Muscle layer of colon (tissue), 2 donors: Measurements from ENCODE around the gene TFDP1.

Experiments used
- H3K27ac ChIP-seq: one replicate; pipeline ENCODE4 v1.7.0; 2013; ENCODE audit warnings: low read depth, mild to moderate bottlenecking, low read length, moderate library complexity
- H3K27me3 ChIP-seq, 2 donors: one replicate each; pipeline ENCODE4 v1.7.0; 2013; ENCODE audit warnings: low read length in 2 of 2, mild to moderate bottlenecking in 2 of 2; ENCODE audit not compliant: insufficient read depth in 2 of 2, control insufficient read depth in 1 of 2
- H3K36me3 ChIP-seq: one replicate; pipeline ENCODE4 v1.7.0; 2013; ENCODE audit warnings: mild to moderate bottlenecking, low read length; ENCODE audit not compliant: insufficient read depth
- H3K4me1 ChIP-seq: one replicate; pipeline ENCODE4 v1.7.0; 2013; ENCODE audit warnings: mild to moderate bottlenecking, low read length; ENCODE audit not compliant: insufficient read depth
- H3K4me3 ChIP-seq, 2 donors: one replicate each; pipeline ENCODE4 v1.7.0; 2013; ENCODE audit warnings: low read length in 2 of 2, low read depth in 1 of 2, mild to moderate bottlenecking in 1 of 2, moderate library complexity in 1 of 2
- H3K9ac ChIP-seq: one replicate; pipeline ENCODE4 v1.7.0; 2013; ENCODE audit warnings: low read length
- H3K9me3 ChIP-seq: one replicate; pipeline ENCODE4 v1.7.0; 2013; ENCODE audit warnings: mild to moderate bottlenecking, low read length
- donor health status: abdominal sarcoma.
- donor health status: Adenocarcinoma of cecum.

TFDP1 gene

GRCh38 chr13:113552079-113552478 lies 32.5 kb upstream of the TFDP1 start:
- Histone ChIP-seq H3K4me1 (peaks cover 23% of the 10 kb centered on the region), H3K27me3 (no peaks in the 10 kb centered on the region), H3K36me3 (peaks cover 29% of the 10 kb centered on the region), H3K9ac (no peak overlapping the region), H3K27ac (no peak overlapping the region), H3K4me3 (no peak overlapping the region), H3K9me3 (no peaks in the 10 kb centered on the region)

DNA sequence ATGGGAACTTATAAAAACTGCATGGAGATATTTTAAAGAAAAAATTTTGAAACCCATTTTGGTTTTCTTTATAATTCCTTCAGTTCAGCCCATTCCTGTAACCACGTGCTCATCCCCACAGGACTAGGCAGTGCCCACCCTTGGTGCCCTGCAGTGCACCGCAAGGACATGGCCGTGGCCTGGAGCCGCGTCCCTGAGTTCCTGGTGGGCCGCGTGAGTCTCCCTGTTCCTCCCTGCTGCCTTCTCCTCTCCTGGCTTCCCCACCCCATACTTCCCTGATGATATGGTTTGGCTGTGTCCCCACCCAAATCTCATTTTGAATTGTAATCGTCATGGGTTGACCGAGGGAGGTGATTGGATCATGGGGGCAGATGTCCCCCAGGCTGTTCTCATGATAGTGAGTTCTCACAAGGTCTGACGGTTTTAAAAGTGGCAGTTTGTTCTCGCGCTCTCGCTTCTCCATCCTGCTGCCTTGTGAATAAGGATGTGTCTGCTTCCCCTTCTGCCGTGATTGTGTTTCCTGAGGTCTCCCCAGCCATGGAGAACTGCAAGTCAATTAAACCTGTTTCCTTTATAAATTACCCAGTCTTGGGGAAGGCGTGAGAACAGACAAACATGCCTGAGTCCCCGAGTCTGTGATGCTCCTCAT lies 31.6 kb upstream of the TFDP1 start:
- H3K36me3 ChIP-seq = peaks cover 29% of the 10 kb centered on the region
- H3K27me3 ChIP-seq = no peaks in the 10 kb centered on the region
- no peak overlapping the region for H3K9ac ChIP-seq
- peaks cover 16% of the 10 kb centered on the region for H3K4me1 ChIP-seq
- no peak overlapping the region for H3K4me3 ChIP-seq
- no peak overlapping the region for H3K27ac ChIP-seq
- H3K9me3 ChIP-seq = no peaks in the 10 kb centered on the region

DNA sequence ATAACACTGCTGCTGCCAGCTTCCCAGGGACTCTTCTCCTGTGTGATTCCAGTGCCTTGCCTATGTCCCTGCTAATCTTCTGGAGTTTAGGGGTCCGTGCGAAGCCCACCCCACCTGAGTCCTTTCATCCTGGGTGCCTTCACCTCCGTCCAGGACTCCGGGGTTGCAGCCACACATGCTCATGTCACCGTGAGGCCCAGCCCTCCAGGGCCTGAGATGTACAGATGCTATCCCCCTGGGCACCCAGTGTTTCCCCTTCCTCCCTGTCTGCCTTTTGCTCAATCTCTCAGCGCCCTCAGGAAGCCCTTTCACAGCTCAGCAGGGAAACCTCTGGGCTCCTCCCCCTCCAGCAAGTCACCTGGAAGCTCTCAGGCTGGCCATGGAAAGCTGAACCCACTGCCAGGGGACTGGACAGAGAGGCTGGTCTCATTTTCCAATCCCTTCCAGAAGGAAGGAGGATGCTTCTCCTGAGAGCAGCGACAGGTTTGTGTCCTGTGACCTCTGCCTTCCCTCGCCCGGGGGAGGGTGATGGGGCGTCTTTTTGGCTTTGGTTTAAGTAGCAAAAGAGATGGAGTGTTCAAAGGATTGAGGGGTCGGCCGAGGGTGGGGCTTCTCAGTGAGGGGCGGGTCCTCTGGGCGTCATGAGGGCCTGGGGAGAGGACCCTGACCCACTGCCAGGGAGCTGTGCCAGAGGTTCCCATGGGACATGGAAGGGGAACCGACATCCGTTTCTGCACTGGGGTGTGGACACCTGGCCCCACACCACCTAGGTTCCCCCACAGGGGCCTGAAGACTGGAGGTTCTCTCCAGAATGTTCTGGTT lies 30.8 kb upstream of the TFDP1 start:
- Histone ChIP-seq H3K9ac (no peak overlapping the region), H3K27ac (no peak overlapping the region), H3K9me3 (no peaks in the 10 kb centered on the region), H3K4me3 (no peak overlapping the region), H3K4me1 (peaks cover 8% of the 10 kb centered on the region), H3K36me3 (peaks cover 29% of the 10 kb centered on the region), H3K27me3 (no peaks in the 10 kb centered on the region)

- H3K4me1 ChIP-seq = peaks cover 2% of the 10 kb centered on the region
- no peak overlapping the region for H3K4me3 ChIP-seq
- no peak overlapping the region for H3K9ac ChIP-seq
- H3K27ac ChIP-seq = no peak overlapping the region
- no peaks in the 10 kb centered on the region for H3K9me3 ChIP-seq
- H3K36me3 ChIP-seq = peaks cover 29% of the 10 kb centered on the region
- no peaks in the 10 kb centered on the region for H3K27me3 ChIP-seq
These were observed 30.2 kb upstream of the TFDP1 start for GRCh38 chr13:113554333-113554700.

- H3K4me1 ChIP-seq = no peaks in the 10 kb centered on the region
- no peak overlapping the region for H3K9ac ChIP-seq
- no peak overlapping the region for H3K4me3 ChIP-seq
- H3K9me3 ChIP-seq = no peaks in the 10 kb centered on the region
- no peak overlapping the region for H3K27ac ChIP-seq
- H3K27me3 ChIP-seq = no peaks in the 10 kb centered on the region
- peaks cover 29% of the 10 kb centered on the region for H3K36me3 ChIP-seq
These were observed 29.4 kb upstream of the TFDP1 start for GRCh38 chr13:113555141-113555540.

- no peaks in the 10 kb centered on the region for H3K9me3 ChIP-seq
- no peaks in the 10 kb centered on the region for H3K4me1 ChIP-seq
- H3K27ac ChIP-seq = no peak overlapping the region
- no peak overlapping the region for H3K4me3 ChIP-seq
- peaks cover 11% of the 10 kb centered on the region for H3K36me3 ChIP-seq
- no peaks in the 10 kb centered on the region for H3K27me3 ChIP-seq
- no peak overlapping the region for H3K9ac ChIP-seq
These were observed 27.5 kb upstream of the TFDP1 start for GRCh38 chr13:113557013-113557412.

GRCh38 chr13:113558461-113558860 lies 26.1 kb upstream of the TFDP1 start:
- no peaks in the 10 kb centered on the region for H3K27me3 ChIP-seq
- no peak overlapping the region for H3K9ac ChIP-seq
- H3K9me3 ChIP-seq = no peaks in the 10 kb centered on the region
- H3K27ac ChIP-seq = no peak overlapping the region
- H3K4me3 ChIP-seq = no peak overlapping the region
- H3K36me3 ChIP-seq = peaks cover 4% of the 10 kb centered on the region
- no peaks in the 10 kb centered on the region for H3K4me1 ChIP-seq

DNA sequence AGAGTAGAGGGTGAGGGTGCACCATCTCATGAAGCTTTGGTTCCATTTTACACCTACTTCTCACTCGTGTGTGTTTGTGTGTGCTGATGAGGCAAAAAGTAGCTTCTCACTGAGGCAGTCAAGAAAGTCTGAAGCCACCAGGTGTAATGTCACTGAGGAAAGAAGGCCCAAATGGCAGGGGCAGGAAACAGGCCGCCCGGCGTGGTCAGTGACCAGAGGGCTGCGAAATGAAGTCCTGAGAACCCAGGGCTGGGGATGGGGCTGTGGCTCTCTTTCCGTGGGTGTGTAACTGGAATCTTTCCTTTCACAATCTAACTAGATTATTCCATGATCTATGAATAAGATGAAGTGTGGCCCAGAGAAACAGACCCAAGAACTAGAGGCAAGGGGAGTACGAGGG lies 25.5 kb upstream of the TFDP1 start:
- H3K9ac ChIP-seq = no peak overlapping the region
- no peaks in the 10 kb centered on the region for H3K27me3 ChIP-seq
- no peaks in the 10 kb centered on the region for H3K4me1 ChIP-seq
- H3K36me3 ChIP-seq = no peaks in the 10 kb centered on the region
- no peaks in the 10 kb centered on the region for H3K9me3 ChIP-seq
- no peak overlapping the region for H3K27ac ChIP-seq
- H3K4me3 ChIP-seq = no peak overlapping the region

DNA sequence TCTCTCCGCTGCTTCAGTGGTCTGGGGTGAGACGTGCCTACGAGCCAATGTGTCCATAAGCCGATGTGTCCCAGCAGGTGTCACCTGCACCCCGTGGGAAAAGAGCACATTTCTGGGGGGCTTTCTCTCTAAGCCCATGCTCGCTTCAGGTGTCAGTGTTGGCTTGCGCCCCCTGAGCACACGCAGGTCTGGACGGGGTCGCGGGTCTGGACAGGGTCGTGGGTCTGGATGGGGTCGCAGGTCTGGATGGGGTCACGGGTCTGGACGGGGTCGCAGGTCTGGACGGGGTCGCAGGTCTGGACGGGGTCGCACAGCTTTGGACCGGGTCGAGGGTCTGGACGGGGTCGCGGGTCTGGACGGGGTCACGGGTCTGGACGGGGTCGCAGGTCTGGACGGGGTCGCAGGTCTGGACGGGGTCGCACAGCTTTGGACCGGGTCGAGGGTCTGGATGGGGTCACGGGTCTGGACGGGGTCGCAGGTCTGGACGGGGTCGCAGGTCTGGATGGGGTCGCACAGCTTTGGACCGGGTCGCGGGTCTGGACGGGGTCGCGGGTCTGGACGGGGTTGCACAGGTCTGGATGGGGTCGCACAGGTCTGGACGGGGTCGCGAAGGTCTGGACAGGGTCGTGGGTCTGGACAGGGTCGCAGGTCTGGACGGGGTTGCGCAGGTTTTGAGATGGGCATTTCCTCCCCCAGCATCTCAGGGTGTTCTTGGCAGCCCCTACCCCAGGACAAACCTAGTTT lies 24.5 kb upstream of the TFDP1 start:
- Histone ChIP-seq H3K27ac (no peak overlapping the region), H3K27me3 (peaks cover 0 to 1% of the 10 kb centered on the region in 2 donors), H3K4me1 (no peaks in the 10 kb centered on the region), H3K36me3 (no peaks in the 10 kb centered on the region), H3K9me3 (no peaks in the 10 kb centered on the region), H3K9ac (no peak overlapping the region), H3K4me3 (no peak overlapping the region)

DNA sequence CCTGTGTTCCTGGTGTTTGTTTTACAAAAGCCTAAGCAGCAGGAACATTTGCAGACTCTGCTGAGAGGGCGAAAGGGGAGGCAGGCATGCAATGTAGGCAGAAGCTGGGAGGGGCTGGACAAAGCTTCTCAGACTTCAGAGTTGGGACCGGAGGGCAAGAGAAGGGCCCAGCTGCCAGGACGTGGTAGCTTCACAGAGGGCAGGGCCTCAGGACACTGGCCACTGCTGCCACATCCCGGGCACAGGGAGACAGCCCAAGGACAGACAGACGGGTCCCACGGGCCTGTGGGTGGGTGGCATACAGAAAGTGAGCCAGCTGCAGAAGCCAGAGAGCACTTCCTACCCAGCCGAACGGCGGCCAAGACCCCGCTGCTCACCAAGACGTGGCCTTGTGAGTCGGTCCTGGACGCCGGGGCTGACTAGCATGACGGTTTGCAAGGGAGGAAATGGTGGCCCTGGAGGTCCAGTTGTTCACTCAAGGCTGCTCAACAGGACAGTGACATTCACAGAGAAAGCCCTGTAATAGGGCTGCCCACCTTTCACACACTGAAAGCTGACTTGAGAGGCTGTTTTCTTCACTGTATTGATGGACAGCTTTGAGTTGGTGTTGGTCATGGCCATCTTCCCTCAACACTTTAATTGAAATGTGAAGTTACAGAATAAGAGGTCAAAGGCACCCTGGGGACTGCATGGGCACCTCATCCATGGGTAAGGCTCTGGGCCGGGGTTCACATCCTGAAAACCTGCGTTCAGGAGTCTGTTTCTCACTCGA lies 23.7 kb upstream of the TFDP1 start:
- Histone ChIP-seq H3K4me1 (no peaks in the 10 kb centered on the region), H3K9ac (no peak overlapping the region), H3K9me3 (no peaks in the 10 kb centered on the region), H3K36me3 (no peaks in the 10 kb centered on the region), H3K4me3 (no peak overlapping the region), H3K27ac (no peak overlapping the region), H3K27me3 (peaks cover 0 to 8% of the 10 kb centered on the region in 2 donors)
